ENCODE measurements around the gene BCKDHB.

Gene BCKDHB

GRCh38 chr6:80380566-80380965, 274.1 kb downstream of the BCKDHB start:
- DNase-seq (ENCODE audit: low read depth in 2 of 2) = no peak

GRCh38 chr6:80382811-80383210, 276.3 kb downstream of the BCKDHB start:
- DNase-seq (ENCODE audit: low read depth in 2 of 2) = peak; percentile 91 to 93

GRCh38 chr6:80388507-80388906, 282.0 kb downstream of the BCKDHB start:
- no peak for DNase-seq (ENCODE audit: low read depth in 2 of 2)

Measured in fibroblast of skin of left quadriceps (primary cell).